ENCODE measurements around the gene POT1.

POT1 gene

GRCh38 chr7:124808206-124808605, 121.4 kb downstream of the POT1 start:
- H3K4me1 ChIP-seq (ENCODE audit: insufficient read depth, low read length): peaks cover 50% of the 10 kb centered on the region
- no peak overlapping the region for H3K9ac ChIP-seq (ENCODE audit: low read depth, low read length)
- no peaks in the 10 kb centered on the region for H3K36me3 ChIP-seq (ENCODE audit: insufficient read depth, low read length)
- 92% methylated on average over 5 of the region's 5 CpGs for WGBS
- H3K27me3 ChIP-seq (ENCODE audit: insufficient read depth, low read length): no peaks in the 10 kb centered on the region
- no peak overlapping the region for H3K4me3 ChIP-seq (ENCODE audit: low read length)
- no peaks in the 10 kb centered on the region for H3K9me3 ChIP-seq (ENCODE audit: insufficient read depth, low read depth, low read length)
- H3K27ac ChIP-seq (ENCODE audit: low read depth, low read length): no peak overlapping the region

GRCh38 chr7:124801330-124801895, 128.2 kb downstream of the POT1 start:
- no peaks in the 10 kb centered on the region for H3K36me3 ChIP-seq (ENCODE audit: insufficient read depth, low read length)
- H3K9ac ChIP-seq (ENCODE audit: low read depth, low read length): no peak overlapping the region
- H3K27ac ChIP-seq (ENCODE audit: low read depth, low read length): no peak overlapping the region
- WGBS: no CpG with 5 or more reads among the region's 1 CpG
- H3K4me1 ChIP-seq (ENCODE audit: insufficient read depth, low read length): peaks cover 15% of the 10 kb centered on the region; the same call in 1 of the 2 replicates
- no peaks in the 10 kb centered on the region for H3K27me3 ChIP-seq (ENCODE audit: insufficient read depth, low read length)
- H3K4me3 ChIP-seq (ENCODE audit: low read length): no peak overlapping the region
- H3K9me3 ChIP-seq (ENCODE audit: insufficient read depth, low read depth, low read length): no peaks in the 10 kb centered on the region

GRCh38 chr7:124800386-124800785, 129.2 kb downstream of the POT1 start:
- Histone ChIP-seq H3K27me3 (ENCODE audit: insufficient read depth, low read length) (no peaks in the 10 kb centered on the region), H3K27ac (ENCODE audit: low read depth, low read length) (no peak overlapping the region), H3K4me3 (ENCODE audit: low read length) (no peak overlapping the region), H3K36me3 (ENCODE audit: insufficient read depth, low read length) (no peaks in the 10 kb centered on the region), H3K4me1 (ENCODE audit: insufficient read depth, low read length) (peaks cover 9% of the 10 kb centered on the region; the same call in 1 of the 2 replicates), H3K9me3 (ENCODE audit: insufficient read depth, low read depth, low read length) (no peaks in the 10 kb centered on the region), H3K9ac (ENCODE audit: low read depth, low read length) (no peak overlapping the region)
- WGBS: 78% methylated on average over 2 of the region's 2 CpGs

GRCh38 chr7:124799448-124799847, 130.2 kb downstream of the POT1 start:
- WGBS: 94% methylated on average over 6 of the region's 6 CpGs
- Histone ChIP-seq H3K9ac (ENCODE audit: low read depth, low read length) (no peak overlapping the region), H3K27me3 (ENCODE audit: insufficient read depth, low read length) (no peaks in the 10 kb centered on the region), H3K27ac (ENCODE audit: low read depth, low read length) (no peak overlapping the region), H3K4me3 (ENCODE audit: low read length) (no peak overlapping the region), H3K9me3 (ENCODE audit: insufficient read depth, low read depth, low read length) (no peaks in the 10 kb centered on the region), H3K36me3 (ENCODE audit: insufficient read depth, low read length) (no peaks in the 10 kb centered on the region), H3K4me1 (ENCODE audit: insufficient read depth, low read length) (0 out of 2 replicates have a peak, but pooled peaks cover 1% of the 10 kb centered on the region)

- no peaks in the 10 kb centered on the region for H3K9me3 ChIP-seq (ENCODE audit: insufficient read depth, low read depth, low read length)
- H3K9ac ChIP-seq (ENCODE audit: low read depth, low read length): no peak overlapping the region
- H3K36me3 ChIP-seq (ENCODE audit: insufficient read depth, low read length): no peaks in the 10 kb centered on the region
- no peaks in the 10 kb centered on the region for H3K4me1 ChIP-seq (ENCODE audit: insufficient read depth, low read length)
- H3K4me3 ChIP-seq (ENCODE audit: low read length): no peak overlapping the region
- 92% methylated on average over 1 of the region's 2 CpGs for WGBS
- H3K27me3 ChIP-seq (ENCODE audit: insufficient read depth, low read length): no peaks in the 10 kb centered on the region
- no peak overlapping the region for H3K27ac ChIP-seq (ENCODE audit: low read depth, low read length)
Observed at GRCh38 chr7:124796771-124797170, 132.9 kb downstream of the POT1 start.

GRCh38 chr7:124792696-124793095, 136.9 kb downstream of the POT1 start:
- Histone ChIP-seq H3K9me3 (ENCODE audit: insufficient read depth, low read depth, low read length) (no peaks in the 10 kb centered on the region), H3K4me3 (ENCODE audit: low read length) (no peak overlapping the region), H3K27me3 (ENCODE audit: insufficient read depth, low read length) (no peaks in the 10 kb centered on the region), H3K36me3 (ENCODE audit: insufficient read depth, low read length) (no peaks in the 10 kb centered on the region), H3K27ac (ENCODE audit: low read depth, low read length) (no peak overlapping the region), H3K4me1 (ENCODE audit: insufficient read depth, low read length) (no peaks in the 10 kb centered on the region), H3K9ac (ENCODE audit: low read depth, low read length) (no peak overlapping the region)
- WGBS: 90% methylated on average over 3 of the region's 3 CpGs

GRCh38 chr7:124792002-124792401, 137.6 kb downstream of the POT1 start:
- H3K4me3 ChIP-seq (ENCODE audit: low read length): no peak overlapping the region
- no peaks in the 10 kb centered on the region for H3K36me3 ChIP-seq (ENCODE audit: insufficient read depth, low read length)
- no peak overlapping the region for H3K9ac ChIP-seq (ENCODE audit: low read depth, low read length)
- no peaks in the 10 kb centered on the region for H3K9me3 ChIP-seq (ENCODE audit: insufficient read depth, low read depth, low read length)
- no peaks in the 10 kb centered on the region for H3K4me1 ChIP-seq (ENCODE audit: insufficient read depth, low read length)
- no peaks in the 10 kb centered on the region for H3K27me3 ChIP-seq (ENCODE audit: insufficient read depth, low read length)
- H3K27ac ChIP-seq (ENCODE audit: low read depth, low read length): no peak overlapping the region

- H3K27ac ChIP-seq (ENCODE audit: low read depth, low read length): no peak overlapping the region
- no peaks in the 10 kb centered on the region for H3K9me3 ChIP-seq (ENCODE audit: insufficient read depth, low read depth, low read length)
- H3K4me3 ChIP-seq (ENCODE audit: low read length): no peak overlapping the region
- no peaks in the 10 kb centered on the region for H3K4me1 ChIP-seq (ENCODE audit: insufficient read depth, low read length)
- WGBS: 98% methylated on average over 4 of the region's 4 CpGs
- no peaks in the 10 kb centered on the region for H3K27me3 ChIP-seq (ENCODE audit: insufficient read depth, low read length)
- no peaks in the 10 kb centered on the region for H3K36me3 ChIP-seq (ENCODE audit: insufficient read depth, low read length)
- H3K9ac ChIP-seq (ENCODE audit: low read depth, low read length): no peak overlapping the region
Observed at GRCh38 chr7:124791426-124791825, 138.2 kb downstream of the POT1 start.

- 93% methylated on average over 6 of the region's 6 CpGs for WGBS
Observed at GRCh38 chr7:124790645-124791044, 139.0 kb downstream of the POT1 start.

GRCh38 chr7:124785994-124786393, 143.6 kb downstream of the POT1 start:
- WGBS: 88% methylated on average over 6 of the region's 6 CpGs
- no peak overlapping the region for H3K27ac ChIP-seq (ENCODE audit: low read depth, low read length)
- no peak overlapping the region for H3K9ac ChIP-seq (ENCODE audit: low read depth, low read length)
- H3K36me3 ChIP-seq (ENCODE audit: insufficient read depth, low read length): no peaks in the 10 kb centered on the region
- H3K4me1 ChIP-seq (ENCODE audit: insufficient read depth, low read length): peaks cover 17% of the 10 kb centered on the region; the same call in 1 of the 2 replicates
- H3K4me3 ChIP-seq (ENCODE audit: low read length): no peak overlapping the region
- H3K9me3 ChIP-seq (ENCODE audit: insufficient read depth, low read depth, low read length): no peaks in the 10 kb centered on the region
- no peaks in the 10 kb centered on the region for H3K27me3 ChIP-seq (ENCODE audit: insufficient read depth, low read length)

More at GRCh38 chr7:124790645-124791044, 139.0 kb downstream of the POT1 start:
- H3K9ac ChIP-seq (ENCODE audit: low read depth, low read length): no peak overlapping the region
- no peak overlapping the region for H3K27ac ChIP-seq (ENCODE audit: low read depth, low read length)
- no peaks in the 10 kb centered on the region for H3K4me1 ChIP-seq (ENCODE audit: insufficient read depth, low read length)
- no peak overlapping the region for H3K4me3 ChIP-seq (ENCODE audit: low read length)
- H3K27me3 ChIP-seq (ENCODE audit: insufficient read depth, low read length): no peaks in the 10 kb centered on the region
- no peaks in the 10 kb centered on the region for H3K9me3 ChIP-seq (ENCODE audit: insufficient read depth, low read depth, low read length)
- H3K36me3 ChIP-seq (ENCODE audit: insufficient read depth, low read length): no peaks in the 10 kb centered on the region

- 55% methylated on average over 7 of the region's 9 CpGs for WGBS
- no peaks in the 10 kb centered on the region for H3K9me3 ChIP-seq (ENCODE audit: insufficient read depth, low read depth, low read length)
Observed at GRCh38 chr7:124784879-124785818, 144.5 kb downstream of the POT1 start.

More at GRCh38 chr7:124784879-124785818, 144.5 kb downstream of the POT1 start:
- H3K4me3 ChIP-seq (ENCODE audit: low read length): no peak overlapping the region
- H3K27ac ChIP-seq (ENCODE audit: low read depth, low read length): no peak overlapping the region
- H3K4me1 ChIP-seq (ENCODE audit: insufficient read depth, low read length): peaks cover 17% of the 10 kb centered on the region; the same call in 1 of the 2 replicates
- no peaks in the 10 kb centered on the region for H3K36me3 ChIP-seq (ENCODE audit: insufficient read depth, low read length)
- no peaks in the 10 kb centered on the region for H3K27me3 ChIP-seq (ENCODE audit: insufficient read depth, low read length)
- H3K9ac ChIP-seq (ENCODE audit: low read depth, low read length): no peak overlapping the region

All from HUES64 (cell line).